Loucy (cell line): ENCODE measurements around the gene TNRC6B.

ENCODE experiments used
- H2AFZ ChIP-seq: fragments of 200-600 bp; sonication (generic); 2 replicates; pipeline ENCODE4 v1.6.0; 2016; ENCODE audit warnings: antibody characterized with exemption, mild to moderate bottlenecking, low read length, moderate library complexity
- H3F3A ChIP-seq: fragments of 200-600 bp; 2 replicates; pipeline ENCODE4 v1.6.0; 2016; ENCODE audit warnings: antibody characterized with exemption, low read depth, mild to moderate bottlenecking
- H3K27me3 ChIP-seq: fragments of 200-600 bp; sonication (generic); 2 replicates; pipeline ENCODE4 v1.6.1; 2014; ENCODE audit warnings: low read length, mild to moderate bottlenecking; ENCODE audit not compliant: insufficient read depth, poor library complexity, severe bottlenecking
- H3K36me3 ChIP-seq: fragments of 200-600 bp; sonication (generic); 2 replicates; pipeline ENCODE4 v1.6.1; 2016; ENCODE audit warnings: low read length; ENCODE audit not compliant: insufficient read depth
- H3K4me1 ChIP-seq: fragments of 200-600 bp; sonication (generic); 2 replicates; pipeline ENCODE4 v1.5.1; 2014; ENCODE audit warnings: low read length, mild to moderate bottlenecking; ENCODE audit not compliant: insufficient read depth, poor library complexity, severe bottlenecking
- H3K4me2 ChIP-seq: fragments of 200-600 bp; sonication (generic); 2 replicates; pipeline ENCODE4 v1.6.0; 2014; ENCODE audit warnings: antibody characterized with exemption, low read length, low read depth, mild to moderate bottlenecking; ENCODE audit not compliant: poor library complexity, severe bottlenecking
- H3K4me3 ChIP-seq: fragments of 200-600 bp; sonication (generic); 2 replicates; pipeline ENCODE4 v1.5.1; 2014; ENCODE audit warnings: low read length, mild to moderate bottlenecking, mixed read lengths; ENCODE audit not compliant: poor library complexity, severe bottlenecking
- H3K79me2 ChIP-seq: fragments of 200-600 bp; sonication (generic); 2 replicates; pipeline ENCODE4 v1.6.1; 2014; ENCODE audit warnings: low read length; ENCODE audit not compliant: insufficient read depth
- H3K9ac ChIP-seq: fragments of 200-600 bp; sonication (generic); 2 replicates; pipeline ENCODE4 v1.6.0; 2014; ENCODE audit warnings: mild to moderate bottlenecking, low read depth, low read length, moderate library complexity; ENCODE audit not compliant: poor library complexity, severe bottlenecking
- H3K9me2 ChIP-seq: fragments of 200-600 bp; sonication (generic); replicated peaks from 2 replicates; pipeline ENCODE4 v1.6.1; 2016; ENCODE audit warnings: low read depth, low read length, mixed read lengths
- H3K9me3 ChIP-seq: fragments of 200-600 bp; sonication (generic); 2 replicates; pipeline ENCODE4 v1.6.1; 2014; ENCODE audit warnings: mild to moderate bottlenecking, antibody characterized with exemption, low read length, low read depth; ENCODE audit not compliant: insufficient read depth
- H4K20me1 ChIP-seq: fragments of 200-600 bp; sonication (generic); 2 replicates; pipeline ENCODE4 v1.6.0; 2014; ENCODE audit warnings: antibody characterized with exemption, low read length, mild to moderate bottlenecking; ENCODE audit not compliant: insufficient read depth, poor library complexity, severe bottlenecking
- EZH2phosphoT487 ChIP-seq: fragments of 200-600 bp; IDR thresholded peaks from 2 replicates; pipeline ENCODE4 v1.6.1; 2018; ENCODE audit warnings: antibody characterized with exemption, mild to moderate bottlenecking, moderate library complexity, borderline replicate concordance
- TF ChIP-seq, protein P1 (sequence below): fragments of 200-600 bp; sonication (generic); conservative IDR thresholded peaks from 2 replicates; pipeline ENCODE4 v1.5.1; 2014; ENCODE audit warnings: mild to moderate bottlenecking, antibody characterized with exemption, low read length

Gene TNRC6B

GRCh38 chr22:40271440-40271839 is 93.7 kb downstream of the TNRC6B start:
- no peaks in the 10 kb centered on the region for H3K4me1 ChIP-seq
- TF ChIP-seq, protein P1, sequence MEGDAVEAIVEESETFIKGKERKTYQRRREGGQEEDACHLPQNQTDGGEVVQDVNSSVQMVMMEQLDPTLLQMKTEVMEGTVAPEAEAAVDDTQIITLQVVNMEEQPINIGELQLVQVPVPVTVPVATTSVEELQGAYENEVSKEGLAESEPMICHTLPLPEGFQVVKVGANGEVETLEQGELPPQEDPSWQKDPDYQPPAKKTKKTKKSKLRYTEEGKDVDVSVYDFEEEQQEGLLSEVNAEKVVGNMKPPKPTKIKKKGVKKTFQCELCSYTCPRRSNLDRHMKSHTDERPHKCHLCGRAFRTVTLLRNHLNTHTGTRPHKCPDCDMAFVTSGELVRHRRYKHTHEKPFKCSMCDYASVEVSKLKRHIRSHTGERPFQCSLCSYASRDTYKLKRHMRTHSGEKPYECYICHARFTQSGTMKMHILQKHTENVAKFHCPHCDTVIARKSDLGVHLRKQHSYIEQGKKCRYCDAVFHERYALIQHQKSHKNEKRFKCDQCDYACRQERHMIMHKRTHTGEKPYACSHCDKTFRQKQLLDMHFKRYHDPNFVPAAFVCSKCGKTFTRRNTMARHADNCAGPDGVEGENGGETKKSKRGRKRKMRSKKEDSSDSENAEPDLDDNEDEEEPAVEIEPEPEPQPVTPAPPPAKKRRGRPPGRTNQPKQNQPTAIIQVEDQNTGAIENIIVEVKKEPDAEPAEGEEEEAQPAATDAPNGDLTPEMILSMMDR = no peak
- TF ChIP-seq EZH2phosphoT487 = no peak
- no peaks in the 10 kb centered on the region for H3K27me3 ChIP-seq
- peaks cover 83% of the 10 kb centered on the region; the same call in 1 of the 2 replicates for H3K36me3 ChIP-seq
- H3K9ac ChIP-seq = no peak overlapping the region
- no peak overlapping the region for H3K4me3 ChIP-seq
- H3K4me2 ChIP-seq = no peak overlapping the region
- no peaks in the 10 kb centered on the region for H4K20me1 ChIP-seq
- no peaks in the 10 kb centered on the region; the same call in 1 of the 2 replicates for H3F3A ChIP-seq
- peaks cover 9% of the 10 kb centered on the region; the same call in 1 of the 2 replicates for H3K79me2 ChIP-seq
- no peaks in the 10 kb centered on the region for H3K9me2 ChIP-seq
- no peak overlapping the region for H2AFZ ChIP-seq
- no peaks in the 10 kb centered on the region for H3K9me3 ChIP-seq

DNA sequence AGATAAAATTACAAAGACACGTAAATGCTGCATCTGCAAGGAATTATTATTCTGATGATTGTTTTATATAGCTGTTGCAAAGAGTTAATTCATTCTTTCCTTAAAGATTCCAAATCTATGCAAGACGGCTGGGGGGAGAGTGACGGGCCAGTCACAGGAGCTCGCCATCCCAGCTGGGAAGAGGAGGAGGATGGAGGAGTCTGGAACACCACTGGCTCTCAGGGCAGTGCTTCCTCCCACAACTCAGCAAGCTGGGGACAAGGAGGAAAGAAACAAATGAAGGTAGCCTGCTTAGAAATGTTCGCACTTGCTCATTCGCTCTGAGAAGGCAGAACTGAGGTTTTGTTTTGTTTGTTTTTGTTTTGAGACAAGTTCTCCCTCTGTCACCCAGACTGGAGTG is 95.6 kb downstream of the TNRC6B start:
- peaks cover 81% of the 10 kb centered on the region; the same call in 1 of the 2 replicates for H3K36me3 ChIP-seq
- H3K4me2 ChIP-seq = no peak overlapping the region
- no peaks in the 10 kb centered on the region; the same call in 1 of the 2 replicates for H3F3A ChIP-seq
- H4K20me1 ChIP-seq = no peaks in the 10 kb centered on the region
- H3K4me3 ChIP-seq = no peak overlapping the region
- H2AFZ ChIP-seq = no peak overlapping the region
- H3K9ac ChIP-seq = no peak overlapping the region
- H3K9me2 ChIP-seq = no peaks in the 10 kb centered on the region
- H3K9me3 ChIP-seq = no peaks in the 10 kb centered on the region
- H3K4me1 ChIP-seq = no peaks in the 10 kb centered on the region
- no peaks in the 10 kb centered on the region for H3K27me3 ChIP-seq
- H3K79me2 ChIP-seq = peaks cover 6% of the 10 kb centered on the region; the same call in 1 of the 2 replicates
- TF ChIP-seq, protein P1 = no peak
- TF ChIP-seq EZH2phosphoT487 = no peak

- Histone ChIP-seq H3K9ac (no peak overlapping the region), H3K27me3 (no peaks in the 10 kb centered on the region), H3K4me3 (no peak overlapping the region), H3K9me3 (no peaks in the 10 kb centered on the region), H3K9me2 (no peaks in the 10 kb centered on the region), H3K4me2 (no peak overlapping the region), H3F3A (no peaks in the 10 kb centered on the region), H3K36me3 (peaks cover 86% of the 10 kb centered on the region; the same call in 1 of the 2 replicates), H4K20me1 (no peaks in the 10 kb centered on the region), H3K4me1 (no peaks in the 10 kb centered on the region), H3K79me2 (0 out of 2 replicates have a peak, but pooled peaks cover 1% of the 10 kb centered on the region), H2AFZ (no peak overlapping the region)
- TF ChIP-seq, protein P1 = no peak
- TF ChIP-seq EZH2phosphoT487 = no peak
These were observed 99.5 kb downstream of the TNRC6B start for GRCh38 chr22:40276996-40277823.
